Uterus (tissue), 2 donors: ENCODE measurements around the gene TLE2.

Source experiments
- POLR2A ChIP-seq, 2 donors: fragments of 450-650 bp; IDR thresholded peaks; one replicate each; pipeline ENCODE4 v1.6.1; 2016; ENCODE audit warnings: antibody characterized with exemption in 2 of 2, mild to moderate bottlenecking in 1 of 2, moderate library complexity in 1 of 2
- TF ChIP-seq, protein P1 (sequence below), 4 experiments: fragments of 200-600 bp in 2 of 4; fragments of 450-650 bp in 2 of 4; sonication (generic) in 2 of 4; IDR thresholded peaks; one replicate each; pipeline ENCODE4 v1.5.1; 2016 to 2019; ENCODE audit warnings: antibody characterized with exemption in 4 of 4, mild to moderate bottlenecking in 2 of 4, moderate library complexity in 1 of 4

DNA sequence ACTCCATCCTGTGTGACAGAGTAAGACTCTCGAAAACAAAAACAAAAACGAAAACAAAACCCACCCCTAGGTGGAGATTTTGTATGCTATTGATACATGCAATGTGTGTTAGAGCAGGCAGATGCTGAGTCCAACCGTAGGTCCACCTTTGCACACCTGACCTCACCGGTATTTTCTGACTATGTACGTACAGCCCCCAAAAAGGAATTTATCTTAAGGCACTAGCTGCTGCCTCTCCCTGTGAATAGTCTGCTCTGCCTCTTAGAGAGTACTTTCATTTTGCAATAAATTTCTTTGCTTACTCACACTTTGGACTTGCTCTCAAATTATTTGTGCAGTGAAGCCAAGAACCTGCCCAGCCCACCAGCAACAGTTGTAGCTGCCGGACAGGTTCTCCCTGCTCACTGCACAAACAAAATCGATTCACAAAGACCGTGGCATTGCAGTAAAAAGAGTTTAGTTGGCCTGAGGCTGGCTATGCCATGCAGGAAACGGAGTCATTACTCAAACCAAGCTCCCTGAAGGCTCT, 76.1 kb downstream of the TLE2 start:
- TF ChIP-seq, protein P1, sequence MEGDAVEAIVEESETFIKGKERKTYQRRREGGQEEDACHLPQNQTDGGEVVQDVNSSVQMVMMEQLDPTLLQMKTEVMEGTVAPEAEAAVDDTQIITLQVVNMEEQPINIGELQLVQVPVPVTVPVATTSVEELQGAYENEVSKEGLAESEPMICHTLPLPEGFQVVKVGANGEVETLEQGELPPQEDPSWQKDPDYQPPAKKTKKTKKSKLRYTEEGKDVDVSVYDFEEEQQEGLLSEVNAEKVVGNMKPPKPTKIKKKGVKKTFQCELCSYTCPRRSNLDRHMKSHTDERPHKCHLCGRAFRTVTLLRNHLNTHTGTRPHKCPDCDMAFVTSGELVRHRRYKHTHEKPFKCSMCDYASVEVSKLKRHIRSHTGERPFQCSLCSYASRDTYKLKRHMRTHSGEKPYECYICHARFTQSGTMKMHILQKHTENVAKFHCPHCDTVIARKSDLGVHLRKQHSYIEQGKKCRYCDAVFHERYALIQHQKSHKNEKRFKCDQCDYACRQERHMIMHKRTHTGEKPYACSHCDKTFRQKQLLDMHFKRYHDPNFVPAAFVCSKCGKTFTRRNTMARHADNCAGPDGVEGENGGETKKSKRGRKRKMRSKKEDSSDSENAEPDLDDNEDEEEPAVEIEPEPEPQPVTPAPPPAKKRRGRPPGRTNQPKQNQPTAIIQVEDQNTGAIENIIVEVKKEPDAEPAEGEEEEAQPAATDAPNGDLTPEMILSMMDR (IDR thresholded peaks at IDR 0.05), result peak in 1 of 4 experiments; percentile 8
- TF ChIP-seq POLR2A (IDR thresholded peaks at IDR 0.05), result no peak
